COLO668 (cell line): Measurements from ENCODE around the gene TMEM240.
"Not testable (repeated sequence)": the region's sequence is repeated elsewhere in the genome, so short reads cannot be mapped to it uniquely, and the experiment has no call there.

Experiments used
- DNase-seq: peaks from one replicate; lab custom pipeline; 2025; ENCODE audit not compliant: unreplicated experiment; lab: John Stamatoyannopoulos, UW

TMEM240 gene

GRCh38 chr1:1527092-1527816 is 13.2 kb downstream of the TMEM240 start:
- DNase-seq, result no peak

- DNase-seq, result not testable (repeated sequence)
Measured at GRCh38 chr1:1526476-1526875, 13.9 kb downstream of the TMEM240 start.

GRCh38 chr1:1524750-1525383 is 15.6 kb downstream of the TMEM240 start:
- DNase-seq, result not testable (repeated sequence)

- not testable (repeated sequence) for DNase-seq
Measured at GRCh38 chr1:1523651-1524050, 16.8 kb downstream of the TMEM240 start.

GRCh38 chr1:1523226-1523625 is 17.2 kb downstream of the TMEM240 start:
- not testable (repeated sequence) for DNase-seq

GRCh38 chr1:1522536-1522935 is 17.9 kb downstream of the TMEM240 start:
- DNase-seq, result not testable (repeated sequence)

- DNase-seq, result no peak
Measured at GRCh38 chr1:1521331-1521730, 19.1 kb downstream of the TMEM240 start.

GRCh38 chr1:1519805-1520505 is 20.5 kb downstream of the TMEM240 start:
- not testable (repeated sequence) for DNase-seq

GRCh38 chr1:1518621-1519007 is 21.8 kb downstream of the TMEM240 start:
- not testable (repeated sequence) for DNase-seq

- no peak for DNase-seq
Measured at GRCh38 chr1:1517973-1518620, 22.3 kb downstream of the TMEM240 start.

GRCh38 chr1:1516923-1517322 is 23.5 kb downstream of the TMEM240 start:
- DNase-seq, result not testable (repeated sequence)

GRCh38 chr1:1514376-1514775 is 26.0 kb downstream of the TMEM240 start:
- DNase-seq, result peak; percentile 53

- DNase-seq, result not testable (repeated sequence)
Measured at GRCh38 chr1:1513675-1514074, 26.7 kb downstream of the TMEM240 start.

- peak; percentile 43 for DNase-seq
Measured at GRCh38 chr1:1512425-1512824, 28.0 kb downstream of the TMEM240 start.

GRCh38 chr1:1511533-1512285 is 28.7 kb downstream of the TMEM240 start, which contains the start of gene ATAD3A:
ATAD3A (plus strand) TSS chr1:1512162; CDS start chr1:1512269, 107 bp downstream.
- peak; percentile 100 for DNase-seq

GRCh38 chr1:1510912-1511532 is 29.4 kb downstream of the TMEM240 start:
- DNase-seq, result peak; percentile 59

GRCh38 chr1:1509465-1509850 is 31.0 kb downstream of the TMEM240 start:
- not testable (repeated sequence) for DNase-seq

- DNase-seq, result not testable (repeated sequence)
Measured at GRCh38 chr1:1508775-1509464, 31.5 kb downstream of the TMEM240 start.

- DNase-seq, result no peak
Measured at GRCh38 chr1:1507305-1507704, 33.1 kb downstream of the TMEM240 start.
